ENCODE results near the gene STX1B.

DNA sequence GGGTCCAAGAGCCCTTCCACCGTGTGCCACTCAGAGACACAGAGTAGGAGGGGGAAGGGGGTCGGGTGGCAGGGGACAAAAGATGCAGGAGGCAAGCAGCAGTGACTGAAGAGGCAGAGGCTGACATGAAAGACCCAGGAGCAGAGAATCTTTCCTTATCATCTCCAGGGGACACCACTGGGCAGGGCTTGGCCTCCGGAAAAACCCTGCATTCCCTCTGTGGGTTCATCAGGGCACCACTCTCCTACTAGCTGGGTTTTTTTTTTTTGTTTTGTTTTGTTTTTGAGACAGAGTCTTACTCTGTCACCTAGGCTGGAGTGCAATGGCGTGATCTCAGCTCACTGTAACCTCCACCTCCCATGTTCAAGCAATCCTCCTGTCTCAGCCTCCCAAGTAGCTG, 20.8 kb upstream of the STX1B start:
- TF ChIP-seq, protein P1, sequence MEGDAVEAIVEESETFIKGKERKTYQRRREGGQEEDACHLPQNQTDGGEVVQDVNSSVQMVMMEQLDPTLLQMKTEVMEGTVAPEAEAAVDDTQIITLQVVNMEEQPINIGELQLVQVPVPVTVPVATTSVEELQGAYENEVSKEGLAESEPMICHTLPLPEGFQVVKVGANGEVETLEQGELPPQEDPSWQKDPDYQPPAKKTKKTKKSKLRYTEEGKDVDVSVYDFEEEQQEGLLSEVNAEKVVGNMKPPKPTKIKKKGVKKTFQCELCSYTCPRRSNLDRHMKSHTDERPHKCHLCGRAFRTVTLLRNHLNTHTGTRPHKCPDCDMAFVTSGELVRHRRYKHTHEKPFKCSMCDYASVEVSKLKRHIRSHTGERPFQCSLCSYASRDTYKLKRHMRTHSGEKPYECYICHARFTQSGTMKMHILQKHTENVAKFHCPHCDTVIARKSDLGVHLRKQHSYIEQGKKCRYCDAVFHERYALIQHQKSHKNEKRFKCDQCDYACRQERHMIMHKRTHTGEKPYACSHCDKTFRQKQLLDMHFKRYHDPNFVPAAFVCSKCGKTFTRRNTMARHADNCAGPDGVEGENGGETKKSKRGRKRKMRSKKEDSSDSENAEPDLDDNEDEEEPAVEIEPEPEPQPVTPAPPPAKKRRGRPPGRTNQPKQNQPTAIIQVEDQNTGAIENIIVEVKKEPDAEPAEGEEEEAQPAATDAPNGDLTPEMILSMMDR (conservative IDR thresholded peaks at IDR 0.05) = no peak
- TF ChIP-seq ZFX (IDR thresholded peaks at IDR 0.05) = no peak

All from C4-2B (cell line).